Measurements from ENCODE around the gene CUX1. TPM values are rescaled to one million over a fixed set of nuclear protein-coding genes. Genes with fewer than 3 reads are reported as not detected.

CUX1 gene
- total and polyA plus RNA-seq, 12 donors: 34.5 to 176 (median 145) TPM

- Histone ChIP-seq H3K27ac (peak overlapping the region in 1 of 10 donors; percentile 4), H3K4me3 (no peak overlapping the region), H3K9me3 (no peaks in the 10 kb centered on the region), H3K27me3 (no peaks in the 10 kb centered on the region), H3K4me1 (peaks cover 3 to 33% (median 21%) of the 10 kb centered on the region in 9 donors), H3K36me3 (no peaks in the 10 kb centered on the region)
- DNase-seq (no peak), ATAC-seq (no peak)
- intact Hi-C loops (cut with DNase I): no loop called here
- TF ChIP-seq CTCF (IDR thresholded peaks at IDR 0.05): no peak
- 84 to 88% methylated on average over 17 of the region's 17 CpGs for WGBS, 2 donors
Measured at GRCh38 chr7:101905203-101905865, 87.9 kb downstream of the CUX1 start.

- ATAC-seq (no peak), DNase-seq (no peak)
- intact Hi-C loops (cut with DNase I): no loop called here
- no peak for TF ChIP-seq CTCF (IDR thresholded peaks at IDR 0.05)
- H3K4me3 ChIP-seq: no peak overlapping the region
- H3K27me3 ChIP-seq: no peaks in the 10 kb centered on the region
- 93 to 94% methylated on average over 15 to 18 of the region's 18 CpGs for WGBS, 2 donors
- no peaks in the 10 kb centered on the region for H3K9me3 ChIP-seq
- H3K27ac ChIP-seq: no peak overlapping the region
- peaks cover 0 to 27% (median 13%) of the 10 kb centered on the region in 9 donors for H3K4me1 ChIP-seq
- no peaks in the 10 kb centered on the region for H3K36me3 ChIP-seq
Measured at GRCh38 chr7:101906291-101907240, 89.1 kb downstream of the CUX1 start.

GRCh38 chr7:101910991-101911799, 93.8 kb downstream of the CUX1 start:
- ATAC-seq (peak; percentile 30 to 69 (median 42)), DNase-seq (peak in 1 of 2 donors; percentile 62)
- Histone ChIP-seq H3K4me1 (peaks cover 10 to 50% (median 29%) of the 10 kb centered on the region in 9 donors), H3K4me3 (no peak overlapping the region), H3K27ac (peak overlapping the region in 9 of 10 donors; percentile 55 to 81 (median 73)), H3K27me3 (no peaks in the 10 kb centered on the region), H3K9me3 (no peaks in the 10 kb centered on the region), H3K36me3 (peaks cover 0 to 10% (median 2%) of the 10 kb centered on the region in 9 donors)
- intact Hi-C loops (cut with DNase I): no loop called here
- TF ChIP-seq CTCF (IDR thresholded peaks at IDR 0.05): no peak
- 89 to 92% methylated on average over 17 of the region's 17 CpGs for WGBS, 2 donors

Data from heart right ventricle (tissue), 16 donors.